ENCODE data around the gene BBC3.

BBC3 gene

DNA sequence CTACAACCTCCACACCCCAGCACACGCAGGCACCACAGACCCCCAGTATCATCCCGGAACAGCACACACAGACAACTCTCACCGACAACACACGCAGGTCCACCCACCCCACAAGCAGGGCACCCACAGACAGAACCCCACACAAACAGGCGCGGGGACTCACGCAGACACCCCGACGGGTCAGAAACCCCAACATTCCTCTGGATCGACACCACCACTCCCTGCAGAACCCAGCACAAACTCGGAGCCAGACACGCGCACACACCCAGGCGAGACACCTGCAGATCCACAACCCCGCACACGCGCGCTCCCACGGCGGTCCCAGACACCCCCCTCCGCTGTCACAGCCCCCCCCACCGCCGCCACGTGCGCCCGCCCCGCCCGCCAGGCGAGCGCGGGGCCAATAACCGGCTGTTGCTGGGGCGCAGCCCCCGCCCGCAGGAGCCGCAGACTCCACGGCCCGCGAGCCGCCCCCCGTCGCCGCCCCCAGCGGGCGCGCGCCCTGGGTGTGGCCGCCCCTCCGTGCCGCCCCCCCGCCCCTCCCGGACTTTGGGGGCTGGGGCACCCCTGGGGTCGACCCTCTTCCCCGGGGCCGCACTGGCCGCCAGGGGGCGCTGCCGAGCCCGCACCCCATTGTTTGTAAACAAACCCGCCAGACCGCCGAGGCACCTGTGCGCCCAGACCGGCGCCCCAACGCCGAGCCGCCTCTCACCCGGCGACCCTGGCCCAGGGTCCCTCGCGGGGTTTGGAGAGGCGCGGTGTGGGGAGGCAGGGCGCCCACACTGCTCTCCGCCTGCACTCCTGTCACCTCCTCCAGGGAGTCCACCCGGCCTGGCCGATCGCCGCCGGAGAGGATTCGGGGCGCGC is 712 bp downstream of the BBC3 start:
- Histone ChIP-seq H3K4me3 (ENCODE audit: insufficient read depth, low read length, poor library complexity, severe bottlenecking) (peak overlapping the region; percentile 55), H2AFZ (ENCODE audit: low read depth, low read length, severe bottlenecking) (no peak overlapping the region), H3K9me3 (ENCODE audit: insufficient read depth, low read length) (no peaks in the 10 kb centered on the region), H3K36me3 (ENCODE audit: low read length) (no peaks in the 10 kb centered on the region), H4K20me1 (ENCODE audit: low read depth, low read length) (no peaks in the 10 kb centered on the region), H3K9me2 (replicated peaks; ENCODE audit: insufficient read depth, low read length) (no peaks in the 10 kb centered on the region), H3K27me3 (ENCODE audit: low read length) (no peaks in the 10 kb centered on the region), H3F3A (ENCODE audit: insufficient read depth) (peaks cover 11% of the 10 kb centered on the region; the same call in 1 of the 2 replicates), H3K27ac (ENCODE audit: low read depth, low read length) (no peak overlapping the region), H3K79me2 (ENCODE audit: insufficient read depth, low read length) (no peaks in the 10 kb centered on the region), H3K9ac (ENCODE audit: low read length) (peak overlapping the region; percentile 56), H3K4me2 (ENCODE audit: low read depth, low read length, poor library complexity, severe bottlenecking) (peak overlapping the region; percentile 70)
- TF ChIP-seq, protein P1, sequence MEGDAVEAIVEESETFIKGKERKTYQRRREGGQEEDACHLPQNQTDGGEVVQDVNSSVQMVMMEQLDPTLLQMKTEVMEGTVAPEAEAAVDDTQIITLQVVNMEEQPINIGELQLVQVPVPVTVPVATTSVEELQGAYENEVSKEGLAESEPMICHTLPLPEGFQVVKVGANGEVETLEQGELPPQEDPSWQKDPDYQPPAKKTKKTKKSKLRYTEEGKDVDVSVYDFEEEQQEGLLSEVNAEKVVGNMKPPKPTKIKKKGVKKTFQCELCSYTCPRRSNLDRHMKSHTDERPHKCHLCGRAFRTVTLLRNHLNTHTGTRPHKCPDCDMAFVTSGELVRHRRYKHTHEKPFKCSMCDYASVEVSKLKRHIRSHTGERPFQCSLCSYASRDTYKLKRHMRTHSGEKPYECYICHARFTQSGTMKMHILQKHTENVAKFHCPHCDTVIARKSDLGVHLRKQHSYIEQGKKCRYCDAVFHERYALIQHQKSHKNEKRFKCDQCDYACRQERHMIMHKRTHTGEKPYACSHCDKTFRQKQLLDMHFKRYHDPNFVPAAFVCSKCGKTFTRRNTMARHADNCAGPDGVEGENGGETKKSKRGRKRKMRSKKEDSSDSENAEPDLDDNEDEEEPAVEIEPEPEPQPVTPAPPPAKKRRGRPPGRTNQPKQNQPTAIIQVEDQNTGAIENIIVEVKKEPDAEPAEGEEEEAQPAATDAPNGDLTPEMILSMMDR (IDR thresholded peaks at IDR 0.05; ENCODE audit: insufficient read depth, low read length, poor library complexity, severe bottlenecking), result peak; percentile 68
- TF ChIP-seq EZH2phosphoT487 (conservative IDR thresholded peaks at IDR 0.05; ENCODE audit: low read length), result no peak

DNA sequence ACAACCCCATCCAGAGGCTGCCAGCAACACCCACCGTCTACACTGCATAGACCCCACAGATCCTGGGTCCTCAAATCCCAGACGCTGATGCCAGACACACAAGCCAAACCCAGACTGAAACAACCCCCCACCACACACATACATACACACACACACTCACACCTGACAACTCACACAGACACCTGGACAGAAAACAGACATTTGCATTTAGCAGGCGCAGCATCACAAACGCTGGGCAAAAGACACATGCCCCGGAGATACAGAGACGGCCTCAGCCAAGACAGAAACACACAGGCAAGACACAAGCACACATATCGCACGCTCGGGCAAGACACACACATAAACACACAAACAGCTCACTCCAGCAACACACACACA is 1.3 kb downstream of the BBC3 start:
- TF ChIP-seq EZH2phosphoT487 (conservative IDR thresholded peaks at IDR 0.05; ENCODE audit: low read length), result no peak
- TF ChIP-seq, protein P1 (IDR thresholded peaks at IDR 0.05; ENCODE audit: insufficient read depth, low read length, poor library complexity, severe bottlenecking), result no peak
- no peaks in the 10 kb centered on the region for H3K9me3 ChIP-seq (ENCODE audit: insufficient read depth, low read length)
- peak overlapping the region; percentile 55 for H3K4me3 ChIP-seq (ENCODE audit: insufficient read depth, low read length, poor library complexity, severe bottlenecking)
- H3K4me2 ChIP-seq (ENCODE audit: low read depth, low read length, poor library complexity, severe bottlenecking), result peak overlapping the region; percentile 70
- no peaks in the 10 kb centered on the region for H3K36me3 ChIP-seq (ENCODE audit: low read length)
- no peaks in the 10 kb centered on the region for H3K79me2 ChIP-seq (ENCODE audit: insufficient read depth, low read length)
- H3K9me2 ChIP-seq (replicated peaks; ENCODE audit: insufficient read depth, low read length), result no peaks in the 10 kb centered on the region
- no peak overlapping the region for H2AFZ ChIP-seq (ENCODE audit: low read depth, low read length, severe bottlenecking)
- peak overlapping the region; percentile 56; the same call in 1 of the 2 replicates for H3K9ac ChIP-seq (ENCODE audit: low read length)
- H3F3A ChIP-seq (ENCODE audit: insufficient read depth), result peaks cover 11% of the 10 kb centered on the region; the same call in 1 of the 2 replicates
- H4K20me1 ChIP-seq (ENCODE audit: low read depth, low read length), result no peaks in the 10 kb centered on the region
- no peak overlapping the region for H3K27ac ChIP-seq (ENCODE audit: low read depth, low read length)
- no peaks in the 10 kb centered on the region for H3K27me3 ChIP-seq (ENCODE audit: low read length)

DNA sequence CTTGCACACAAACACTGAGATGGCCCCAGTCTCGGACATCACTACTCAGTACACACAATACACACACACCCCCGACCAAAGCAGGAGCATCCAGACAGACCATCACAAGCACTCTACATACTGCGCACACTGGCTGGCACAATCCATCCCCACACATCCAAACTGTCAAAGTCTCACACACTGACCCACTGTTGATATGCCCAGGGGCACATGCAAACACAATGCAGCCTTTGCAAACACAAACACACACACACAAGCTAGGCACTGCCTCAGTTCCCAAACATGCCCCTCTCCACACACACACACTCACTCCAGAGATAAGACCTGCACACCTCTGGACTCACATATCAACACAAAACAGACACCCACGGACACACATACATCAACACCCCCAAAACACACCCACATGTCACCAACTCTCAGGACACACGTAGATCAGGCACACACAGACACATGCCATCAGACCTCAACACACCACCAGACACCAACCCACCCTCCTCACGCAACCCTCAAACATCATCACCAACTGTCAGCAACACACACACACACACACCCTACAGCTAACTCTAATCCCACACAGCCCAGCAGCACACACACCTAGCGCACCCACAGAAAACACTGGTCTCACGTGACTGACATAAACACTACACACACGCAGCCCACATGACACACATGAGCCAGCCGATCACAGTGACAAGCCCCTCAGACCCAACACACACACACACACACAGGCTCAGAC is 1.9 kb downstream of the BBC3 start:
- Histone ChIP-seq H3K79me2 (ENCODE audit: insufficient read depth, low read length) (no peaks in the 10 kb centered on the region), H4K20me1 (ENCODE audit: low read depth, low read length) (no peaks in the 10 kb centered on the region), H3K9me2 (replicated peaks; ENCODE audit: insufficient read depth, low read length) (no peaks in the 10 kb centered on the region), H2AFZ (ENCODE audit: low read depth, low read length, severe bottlenecking) (no peak overlapping the region), H3K27ac (ENCODE audit: low read depth, low read length) (no peak overlapping the region), H3F3A (ENCODE audit: insufficient read depth) (peaks cover 11% of the 10 kb centered on the region; the same call in 1 of the 2 replicates), H3K9ac (ENCODE audit: low read length) (peak overlapping the region; percentile 56; the same call in 1 of the 2 replicates), H3K4me3 (ENCODE audit: insufficient read depth, low read length, poor library complexity, severe bottlenecking) (no peak overlapping the region), H3K4me2 (ENCODE audit: low read depth, low read length, poor library complexity, severe bottlenecking) (no peak overlapping the region), H3K27me3 (ENCODE audit: low read length) (no peaks in the 10 kb centered on the region), H3K36me3 (ENCODE audit: low read length) (no peaks in the 10 kb centered on the region), H3K9me3 (ENCODE audit: insufficient read depth, low read length) (no peaks in the 10 kb centered on the region)
- TF ChIP-seq, protein P1 (IDR thresholded peaks at IDR 0.05; ENCODE audit: insufficient read depth, low read length, poor library complexity, severe bottlenecking), result no peak
- TF ChIP-seq EZH2phosphoT487 (conservative IDR thresholded peaks at IDR 0.05; ENCODE audit: low read length), result no peak

Measured in SU-DHL-6 (cell line).